ENCODE data around the gene BICDL2.

The BICDL2 gene

GRCh38 chr16:3015865-3016521 is 20.8 kb downstream of the BICDL2 start:
- Histone ChIP-seq H3K36me3 (ENCODE audit: control insufficient read depth in 2 of 2, insufficient read depth in 1 of 2, low read length in 2 of 2) (no peaks in the 10 kb centered on the region), H3K27ac (ENCODE audit: extremely low read depth, low read depth, low read length) (no peak overlapping the region), H3K4me1 (ENCODE audit: control insufficient read depth, insufficient read depth, low read length) (peaks cover 2% of the 10 kb centered on the region; the same call in 1 of the 2 replicates), H3K4me3 (ENCODE audit: low read depth, low read length) (no peak overlapping the region), H3K9me3 (ENCODE audit: control insufficient read depth, insufficient read depth, low read depth, low read length) (no peaks in the 10 kb centered on the region)
- no peak for TF ChIP-seq ZNF513 (tag by site-specific recombination; IDR thresholded peaks at IDR 0.05)
- TF ChIP-seq ZNF394 (tag by site-specific recombination; IDR thresholded peaks at IDR 0.05; ENCODE audit: borderline replicate concordance): no peak
- no peak for TF ChIP-seq ZFP41 (tag by site-specific recombination; IDR thresholded peaks at IDR 0.05; ENCODE audit: borderline replicate concordance)
- TF ChIP-seq ZNF391 (tag by site-specific recombination; IDR thresholded peaks at IDR 0.05; ENCODE audit: borderline replicate concordance, low read depth): no peak
- TF ChIP-seq ZNF600 (tag by site-specific recombination; IDR thresholded peaks at IDR 0.05): peak; percentile 70
- CTCF ChIA-PET: no interaction called here
- POLR2A ChIA-PET: no interaction called here

- no peaks in the 10 kb centered on the region for H3K9me3 ChIP-seq (ENCODE audit: control insufficient read depth, insufficient read depth, low read depth, low read length)
- no peak overlapping the region for H3K4me3 ChIP-seq (ENCODE audit: low read depth, low read length)
- no peak overlapping the region for H3K27ac ChIP-seq (ENCODE audit: extremely low read depth, low read depth, low read length)
- no peaks in the 10 kb centered on the region for H3K36me3 ChIP-seq (ENCODE audit: control insufficient read depth in 2 of 2, insufficient read depth in 1 of 2, low read length in 2 of 2)
- CTCF ChIA-PET: interaction anchor here (0.6 kb wide), 2 partner anchors 58 to 69 kb away, joined by 3 read pairs; no protein-coding TSS in a partner anchor
- POLR2A ChIA-PET: no interaction called here
- TF ChIP-seq ZNF658 (tag by site-specific recombination; IDR thresholded peaks at IDR 0.05) (no peak), ZBTB6 (tag by site-specific recombination; IDR thresholded peaks at IDR 0.05) (peak; percentile 90; the same call in 1 of the 2 replicates)
- H3K4me1 ChIP-seq (ENCODE audit: control insufficient read depth, insufficient read depth, low read length): no peaks in the 10 kb centered on the region; the same call in 1 of the 2 replicates
These were observed 21.8 kb downstream of the BICDL2 start for GRCh38 chr16:3014971-3015370.

DNA sequence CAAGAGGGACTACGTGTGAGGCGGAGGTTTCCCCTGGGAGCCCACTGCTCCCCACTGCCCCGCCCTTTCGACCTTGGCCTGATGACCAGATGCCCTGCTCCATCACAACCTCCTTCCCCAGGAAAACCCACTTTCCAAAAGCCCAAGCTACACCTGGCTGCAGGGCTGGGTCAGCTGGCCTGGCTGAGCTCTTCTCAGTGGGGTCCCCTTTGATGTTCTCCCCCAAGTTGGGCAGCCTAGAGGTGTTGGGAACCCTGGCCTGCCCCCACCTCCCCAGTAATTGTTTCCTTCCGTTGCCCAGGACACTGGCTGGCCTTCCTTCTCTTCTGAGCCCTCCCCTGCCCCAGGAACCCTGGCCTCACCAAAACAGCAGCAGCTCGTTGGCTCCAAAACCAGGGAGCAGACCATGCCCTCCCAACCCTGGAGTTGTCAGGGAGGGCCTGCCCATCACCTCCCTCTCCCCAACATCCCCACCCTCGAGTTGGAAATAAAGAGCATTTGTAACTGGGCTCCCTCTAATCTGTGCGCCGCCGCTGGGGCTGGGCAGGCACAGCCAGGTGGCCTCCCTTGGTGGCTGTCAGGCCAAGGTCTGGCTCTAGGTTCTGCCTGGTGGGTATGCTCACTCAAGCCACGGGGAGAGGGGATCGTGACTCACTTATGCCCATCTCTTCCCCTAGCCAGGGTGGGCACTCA is 22.6 kb downstream of the BICDL2 start:
- no peaks in the 10 kb centered on the region for H3K9me3 ChIP-seq (ENCODE audit: control insufficient read depth, insufficient read depth, low read depth, low read length)
- no peak overlapping the region for H3K27ac ChIP-seq (ENCODE audit: extremely low read depth, low read depth, low read length)
- CTCF ChIA-PET: interaction anchor here (0.7 kb wide), 1 partner anchor 14 kb away, joined by 3 read pairs; no protein-coding TSS in a partner anchor
- no peaks in the 10 kb centered on the region for H3K36me3 ChIP-seq (ENCODE audit: control insufficient read depth in 2 of 2, insufficient read depth in 1 of 2, low read length in 2 of 2)
- no peaks in the 10 kb centered on the region; the same call in 1 of the 2 replicates for H3K4me1 ChIP-seq (ENCODE audit: control insufficient read depth, insufficient read depth, low read length)
- TF ChIP-seq ZBTB21 (tag by site-specific recombination; IDR thresholded peaks at IDR 0.05): no peak
- TF ChIP-seq ZNF146 (tag by site-specific recombination; IDR thresholded peaks at IDR 0.05): no peak
- TF ChIP-seq ZNF792 (tag by site-specific recombination; IDR thresholded peaks at IDR 0.05): no peak
- no peak for TF ChIP-seq ZNF777 (tag by site-specific recombination; IDR thresholded peaks at IDR 0.05; ENCODE audit: borderline replicate concordance)
- TF ChIP-seq ZNF621 (tag by site-specific recombination; IDR thresholded peaks at IDR 0.05): no peak
- POLR2A ChIA-PET: interaction anchor here (0.6 kb wide), 1 partner anchor 21 kb away, joined by 9 read pairs; no protein-coding TSS in a partner anchor
- no peak overlapping the region for H3K4me3 ChIP-seq (ENCODE audit: low read depth, low read length)

GRCh38 chr16:3013491-3013951 is 23.2 kb downstream of the BICDL2 start:
- H3K4me1 ChIP-seq (ENCODE audit: control insufficient read depth, insufficient read depth, low read length): no peaks in the 10 kb centered on the region; the same call in 1 of the 2 replicates
- no peaks in the 10 kb centered on the region for H3K9me3 ChIP-seq (ENCODE audit: control insufficient read depth, insufficient read depth, low read depth, low read length)
- no peak overlapping the region for H3K27ac ChIP-seq (ENCODE audit: extremely low read depth, low read depth, low read length)
- no peak overlapping the region for H3K4me3 ChIP-seq (ENCODE audit: low read depth, low read length)
- H3K36me3 ChIP-seq (ENCODE audit: control insufficient read depth in 2 of 2, insufficient read depth in 1 of 2, low read length in 2 of 2): no peaks in the 10 kb centered on the region
- CTCF ChIA-PET: interaction anchor here (0.6 kb wide), 1 partner anchor 29 kb away, joined by 3 read pairs; no protein-coding TSS in a partner anchor
- POLR2A ChIA-PET: no interaction called here
- no peak for TF ChIP-seq ZNF24 (tag by site-specific recombination; IDR thresholded peaks at IDR 0.05)
- TF ChIP-seq ZNF121 (tag by site-specific recombination; IDR thresholded peaks at IDR 0.05): no peak

Measured in HEK293 (cell line).